ENCODE results near the gene POLR2E.
A peak's percentile ranks its signal among the peaks of the same experiment; 100 is the strongest.

Gene POLR2E

GRCh38 chr19:1105008-1105872, 10.1 kb upstream of the POLR2E start:
- Histone ChIP-seq H3K4me3 (ENCODE audit: low read depth in 1 of 2, low read length in 2 of 2) (peak overlapping the region; percentile 74 to 75), H3K36me3 (ENCODE audit: control insufficient read depth in 1 of 2, insufficient read depth in 2 of 2, low read length in 2 of 2) (peaks cover 0 to 28% of the 10 kb centered on the region in 2 donors), H3K27ac (ENCODE audit: low read depth, low read length) (peak overlapping the region; percentile 99), H3K4me1 (ENCODE audit: control insufficient read depth in 1 of 2, insufficient read depth in 2 of 2, low read length in 2 of 2) (peaks cover 35% of the 10 kb centered on the region in 2 donors), H3K27me3 (ENCODE audit: control insufficient read depth in 1 of 2, insufficient read depth in 2 of 2, low read length in 2 of 2) (no peaks in the 10 kb centered on the region), H3K9me3 (ENCODE audit: control insufficient read depth in 1 of 2, low read length in 2 of 2) (no peaks in the 10 kb centered on the region), H3K9ac (ENCODE audit: low read depth in 1 of 2, low read length in 2 of 2) (peak overlapping the region; percentile 51 to 81)

GRCh38 chr19:1104311-1105007, 9.3 kb upstream of the POLR2E start:
- Histone ChIP-seq H3K9ac (ENCODE audit: low read depth in 1 of 2, low read length in 2 of 2) (peak overlapping the region; percentile 73 to 81), H3K36me3 (ENCODE audit: control insufficient read depth in 1 of 2, insufficient read depth in 2 of 2, low read length in 2 of 2) (peaks cover 0 to 21% of the 10 kb centered on the region in 2 donors), H3K4me1 (ENCODE audit: control insufficient read depth in 1 of 2, insufficient read depth in 2 of 2, low read length in 2 of 2) (peaks cover 35 to 36% of the 10 kb centered on the region in 2 donors), H3K27me3 (ENCODE audit: control insufficient read depth in 1 of 2, insufficient read depth in 2 of 2, low read length in 2 of 2) (no peaks in the 10 kb centered on the region), H3K27ac (ENCODE audit: low read depth, low read length) (peak overlapping the region; percentile 99), H3K4me3 (ENCODE audit: low read depth in 1 of 2, low read length in 2 of 2) (peak overlapping the region; percentile 74 to 75), H3K9me3 (ENCODE audit: control insufficient read depth in 1 of 2, low read length in 2 of 2) (no peaks in the 10 kb centered on the region)

GRCh38 chr19:1103708-1104310, 8.6 kb upstream of the POLR2E start, which contains the start of gene GPX4:
TSS of gene GPX4 (plus strand) at chr19:1103994. CDS start at chr19:1104044, 50 bp downstream.
- Histone ChIP-seq H3K27ac (ENCODE audit: low read depth, low read length) (peak within 1 kb of the TSS; percentile 99), H3K4me1 (ENCODE audit: control insufficient read depth in 1 of 2, insufficient read depth in 2 of 2, low read length in 2 of 2) (peaks cover 39 to 42% of the 10 kb centered on the region in 2 donors), H3K9ac (ENCODE audit: low read depth in 1 of 2, low read length in 2 of 2) (peak within 1 kb of the TSS; percentile 73 to 81), H3K4me3 (ENCODE audit: low read depth in 1 of 2, low read length in 2 of 2) (peak within 1 kb of the TSS; percentile 74 to 75), H3K36me3 (ENCODE audit: control insufficient read depth in 1 of 2, insufficient read depth in 2 of 2, low read length in 2 of 2) (peaks cover 0 to 16% of the 10 kb centered on the region in 2 donors), H3K9me3 (ENCODE audit: control insufficient read depth in 1 of 2, low read length in 2 of 2) (no peaks in the 10 kb centered on the region), H3K27me3 (ENCODE audit: control insufficient read depth in 1 of 2, insufficient read depth in 2 of 2, low read length in 2 of 2) (no peaks in the 10 kb centered on the region)

GRCh38 chr19:1103132-1103707, 8.0 kb upstream of the POLR2E start:
- Histone ChIP-seq H3K27me3 (ENCODE audit: control insufficient read depth in 1 of 2, insufficient read depth in 2 of 2, low read length in 2 of 2) (no peaks in the 10 kb centered on the region), H3K9ac (ENCODE audit: low read depth in 1 of 2, low read length in 2 of 2) (peak overlapping the region in 1 of 2 donors; percentile 75), H3K36me3 (ENCODE audit: control insufficient read depth in 1 of 2, insufficient read depth in 2 of 2, low read length in 2 of 2) (peaks cover 0 to 13% of the 10 kb centered on the region in 2 donors), H3K9me3 (ENCODE audit: control insufficient read depth in 1 of 2, low read length in 2 of 2) (no peaks in the 10 kb centered on the region), H3K4me1 (ENCODE audit: control insufficient read depth in 1 of 2, insufficient read depth in 2 of 2, low read length in 2 of 2) (peaks cover 45 to 48% of the 10 kb centered on the region in 2 donors), H3K4me3 (ENCODE audit: low read depth in 1 of 2, low read length in 2 of 2) (peak overlapping the region in 1 of 2 donors; percentile 45), H3K27ac (ENCODE audit: low read depth, low read length) (peak overlapping the region; percentile 99)

GRCh38 chr19:1102407-1103131, 7.4 kb upstream of the POLR2E start:
- Histone ChIP-seq H3K27ac (ENCODE audit: low read depth, low read length) (peak overlapping the region; percentile 83), H3K36me3 (ENCODE audit: control insufficient read depth in 1 of 2, insufficient read depth in 2 of 2, low read length in 2 of 2) (peaks cover 0 to 11% of the 10 kb centered on the region in 2 donors), H3K9ac (ENCODE audit: low read depth in 1 of 2, low read length in 2 of 2) (peak overlapping the region; percentile 13 to 20), H3K27me3 (ENCODE audit: control insufficient read depth in 1 of 2, insufficient read depth in 2 of 2, low read length in 2 of 2) (no peaks in the 10 kb centered on the region), H3K9me3 (ENCODE audit: control insufficient read depth in 1 of 2, low read length in 2 of 2) (no peaks in the 10 kb centered on the region), H3K4me1 (ENCODE audit: control insufficient read depth in 1 of 2, insufficient read depth in 2 of 2, low read length in 2 of 2) (peaks cover 50 to 54% of the 10 kb centered on the region in 2 donors), H3K4me3 (ENCODE audit: low read depth in 1 of 2, low read length in 2 of 2) (peak overlapping the region in 1 of 2 donors; percentile 9)

GRCh38 chr19:1101337-1101698, 6.1 kb upstream of the POLR2E start:
- Histone ChIP-seq H3K36me3 (ENCODE audit: control insufficient read depth in 1 of 2, insufficient read depth in 2 of 2, low read length in 2 of 2) (peaks cover 0 to 3% of the 10 kb centered on the region in 2 donors), H3K4me1 (ENCODE audit: control insufficient read depth in 1 of 2, insufficient read depth in 2 of 2, low read length in 2 of 2) (peaks cover 41 to 49% of the 10 kb centered on the region in 2 donors)

GRCh38 chr19:1098177-1099051, 3.2 kb upstream of the POLR2E start:
- H3K4me1 ChIP-seq (ENCODE audit: control insufficient read depth in 1 of 2, insufficient read depth in 2 of 2, low read length in 2 of 2): peaks cover 44 to 57% of the 10 kb centered on the region in 2 donors
- H3K4me3 ChIP-seq (ENCODE audit: low read depth in 1 of 2, low read length in 2 of 2): peak overlapping the region in 1 of 2 donors; percentile 32
- H3K9ac ChIP-seq (ENCODE audit: low read depth in 1 of 2, low read length in 2 of 2): peak overlapping the region; percentile 48 to 57
- no peaks in the 10 kb centered on the region for H3K27me3 ChIP-seq (ENCODE audit: control insufficient read depth in 1 of 2, insufficient read depth in 2 of 2, low read length in 2 of 2)
- H3K36me3 ChIP-seq (ENCODE audit: control insufficient read depth in 1 of 2, insufficient read depth in 2 of 2, low read length in 2 of 2): no peaks in the 10 kb centered on the region
- H3K27ac ChIP-seq (ENCODE audit: low read depth, low read length): peak overlapping the region; percentile 89
- H3K9me3 ChIP-seq (ENCODE audit: control insufficient read depth in 1 of 2, low read length in 2 of 2): no peaks in the 10 kb centered on the region

More at GRCh38 chr19:1101337-1101698, 6.1 kb upstream of the POLR2E start:
- Histone ChIP-seq H3K27ac (ENCODE audit: low read depth, low read length) (peak overlapping the region; percentile 83), H3K9me3 (ENCODE audit: control insufficient read depth in 1 of 2, low read length in 2 of 2) (no peaks in the 10 kb centered on the region), H3K9ac (ENCODE audit: low read depth in 1 of 2, low read length in 2 of 2) (peak overlapping the region; percentile 38 to 39), H3K27me3 (ENCODE audit: control insufficient read depth in 1 of 2, insufficient read depth in 2 of 2, low read length in 2 of 2) (no peaks in the 10 kb centered on the region), H3K4me3 (ENCODE audit: low read depth in 1 of 2, low read length in 2 of 2) (peak overlapping the region in 1 of 2 donors; percentile 28)

- H3K9ac ChIP-seq (ENCODE audit: low read depth in 1 of 2, low read length in 2 of 2): peak overlapping the region; percentile 33 to 57
- H3K27ac ChIP-seq (ENCODE audit: low read depth, low read length): peak overlapping the region; percentile 89
- no peaks in the 10 kb centered on the region for H3K27me3 ChIP-seq (ENCODE audit: control insufficient read depth in 1 of 2, insufficient read depth in 2 of 2, low read length in 2 of 2)
- H3K9me3 ChIP-seq (ENCODE audit: control insufficient read depth in 1 of 2, low read length in 2 of 2): no peaks in the 10 kb centered on the region
- H3K4me1 ChIP-seq (ENCODE audit: control insufficient read depth in 1 of 2, insufficient read depth in 2 of 2, low read length in 2 of 2): peaks cover 41 to 51% of the 10 kb centered on the region in 2 donors
- H3K36me3 ChIP-seq (ENCODE audit: control insufficient read depth in 1 of 2, insufficient read depth in 2 of 2, low read length in 2 of 2): no peaks in the 10 kb centered on the region
- H3K4me3 ChIP-seq (ENCODE audit: low read depth in 1 of 2, low read length in 2 of 2): no peak overlapping the region
These were observed 2.6 kb upstream of the POLR2E start for GRCh38 chr19:1097810-1098176.

- H3K9ac ChIP-seq (ENCODE audit: low read depth in 1 of 2, low read length in 2 of 2): peak overlapping the region; percentile 87 to 90
- peaks cover 5 to 18% of the 10 kb centered on the region in 2 donors for H3K36me3 ChIP-seq (ENCODE audit: control insufficient read depth in 1 of 2, insufficient read depth in 2 of 2, low read length in 2 of 2)
- H3K4me3 ChIP-seq (ENCODE audit: low read depth in 1 of 2, low read length in 2 of 2): peak overlapping the region; percentile 90 to 94
- H3K27me3 ChIP-seq (ENCODE audit: control insufficient read depth in 1 of 2, insufficient read depth in 2 of 2, low read length in 2 of 2): no peaks in the 10 kb centered on the region
- H3K9me3 ChIP-seq (ENCODE audit: control insufficient read depth in 1 of 2, low read length in 2 of 2): no peaks in the 10 kb centered on the region
- no peak overlapping the region for H3K27ac ChIP-seq (ENCODE audit: low read depth, low read length)
- peaks cover 28 to 36% of the 10 kb centered on the region in 2 donors for H3K4me1 ChIP-seq (ENCODE audit: control insufficient read depth in 1 of 2, insufficient read depth in 2 of 2, low read length in 2 of 2)
These were observed 559 bp downstream of the POLR2E start for GRCh38 chr19:1094655-1094977.

All from duodenal mucosa (tissue), 2 donors.